ENCODE measurements around the gene CDX4. TPM values are rescaled to one million over a fixed set of nuclear protein-coding genes. Genes with fewer than 3 reads are reported as not detected.

CDX4 gene
- total RNA-seq = not detected in 2 replicates

GRCh38 chrX:73446831-73447230 is at the start of gene CDX4:
Gene CDX4, plus strand, starts transcription at chrX:73447053. Its CDS starts 201 bp downstream, at chrX:73447254.
- Mint-ChIP-seq H3K4me3 (no peak within 1 kb of the TSS), H3K36me3 (ENCODE audit: low read depth) (no peaks in the 10 kb centered on the region)
- intact Hi-C loops (cut with micrococcal nuclease) = no loop called here

GRCh38 chrX:73398185-73398914 is 48.5 kb upstream of the CDX4 start:
- no peak overlapping the region for H3K27ac Mint-ChIP-seq
- no peak for DNase-seq (ENCODE audit: low spot score)
- H3K27me3 Mint-ChIP-seq (ENCODE audit: insufficient read depth) = peaks cover 1% of the 10 kb centered on the region
- H3K4me1 Mint-ChIP-seq (ENCODE audit: low read depth) = no peaks in the 10 kb centered on the region
- no peaks in the 10 kb centered on the region for H3K36me3 Mint-ChIP-seq (ENCODE audit: low read depth)
- intact Hi-C loops (cut with micrococcal nuclease) = no loop called here
- H3K4me3 Mint-ChIP-seq = no peak overlapping the region
- no peaks in the 10 kb centered on the region for H3K9me3 Mint-ChIP-seq

More at GRCh38 chrX:73446831-73447230, at the start of gene CDX4:
- H3K9me3 Mint-ChIP-seq = no peaks in the 10 kb centered on the region
- H3K4me1 Mint-ChIP-seq (ENCODE audit: low read depth) = no peaks in the 10 kb centered on the region
- no peak within 1 kb of the TSS for H3K27ac Mint-ChIP-seq
- peaks cover 4% of the 10 kb centered on the region for H3K27me3 Mint-ChIP-seq (ENCODE audit: insufficient read depth)
- DNase-seq (ENCODE audit: low spot score) = no peak

- H3K27ac Mint-ChIP-seq = no peak overlapping the region
- H3K36me3 Mint-ChIP-seq (ENCODE audit: low read depth) = no peaks in the 10 kb centered on the region
- H3K4me3 Mint-ChIP-seq = no peak overlapping the region
These were observed 46.6 kb upstream of the CDX4 start for GRCh38 chrX:73400136-73400748.

GRCh38 chrX:73401591-73402266 is 45.1 kb upstream of the CDX4 start:
- no peak overlapping the region for H3K4me3 Mint-ChIP-seq
- peaks cover 1% of the 10 kb centered on the region for H3K27me3 Mint-ChIP-seq (ENCODE audit: insufficient read depth)
- intact Hi-C loops (cut with micrococcal nuclease) = no loop called here
- no peaks in the 10 kb centered on the region for H3K4me1 Mint-ChIP-seq (ENCODE audit: low read depth)
- no peaks in the 10 kb centered on the region for H3K9me3 Mint-ChIP-seq
- DNase-seq (ENCODE audit: low spot score) = no peak
- H3K36me3 Mint-ChIP-seq (ENCODE audit: low read depth) = no peaks in the 10 kb centered on the region
- H3K27ac Mint-ChIP-seq = no peak overlapping the region

More at GRCh38 chrX:73400136-73400748, 46.6 kb upstream of the CDX4 start:
- intact Hi-C loops (cut with micrococcal nuclease) = no loop called here
- no peaks in the 10 kb centered on the region for H3K9me3 Mint-ChIP-seq
- H3K27me3 Mint-ChIP-seq (ENCODE audit: insufficient read depth) = peaks cover 1% of the 10 kb centered on the region
- no peak for DNase-seq (ENCODE audit: low spot score)
- H3K4me1 Mint-ChIP-seq (ENCODE audit: low read depth) = no peaks in the 10 kb centered on the region

GRCh38 chrX:73412930-73413329 is 33.9 kb upstream of the CDX4 start:
- intact Hi-C loops (cut with micrococcal nuclease) = no loop called here
- Mint-ChIP-seq H3K4me3 (no peak overlapping the region), H3K4me1 (ENCODE audit: low read depth) (no peaks in the 10 kb centered on the region), H3K9me3 (no peaks in the 10 kb centered on the region), H3K36me3 (ENCODE audit: low read depth) (no peaks in the 10 kb centered on the region), H3K27ac (no peak overlapping the region), H3K27me3 (ENCODE audit: insufficient read depth) (no peaks in the 10 kb centered on the region)
- no peak for DNase-seq (ENCODE audit: low spot score)

GRCh38 chrX:73447311-73447794 is 500 bp downstream of the CDX4 start:
- no peak for DNase-seq (ENCODE audit: low spot score)
- H3K36me3 Mint-ChIP-seq (ENCODE audit: low read depth) = no peaks in the 10 kb centered on the region
- H3K27me3 Mint-ChIP-seq (ENCODE audit: insufficient read depth) = peaks cover 4% of the 10 kb centered on the region
- H3K9me3 Mint-ChIP-seq = no peaks in the 10 kb centered on the region
- H3K27ac Mint-ChIP-seq = no peak overlapping the region
- H3K4me1 Mint-ChIP-seq (ENCODE audit: low read depth) = no peaks in the 10 kb centered on the region
- intact Hi-C loops (cut with micrococcal nuclease) = no loop called here
- H3K4me3 Mint-ChIP-seq = no peak overlapping the region

GRCh38 chrX:73448379-73448778 is 1.5 kb downstream of the CDX4 start:
- no peaks in the 10 kb centered on the region for H3K4me1 Mint-ChIP-seq (ENCODE audit: low read depth)
- peaks cover 4% of the 10 kb centered on the region for H3K27me3 Mint-ChIP-seq (ENCODE audit: insufficient read depth)
- no peak for DNase-seq (ENCODE audit: low spot score)
- no peaks in the 10 kb centered on the region for H3K9me3 Mint-ChIP-seq
- no peak overlapping the region for H3K4me3 Mint-ChIP-seq
- no peak overlapping the region for H3K27ac Mint-ChIP-seq
- no peaks in the 10 kb centered on the region for H3K36me3 Mint-ChIP-seq (ENCODE audit: low read depth)
- intact Hi-C loops (cut with micrococcal nuclease) = no loop called here

- H3K4me1 Mint-ChIP-seq (ENCODE audit: low read depth) = no peaks in the 10 kb centered on the region
- no peaks in the 10 kb centered on the region for H3K27me3 Mint-ChIP-seq (ENCODE audit: insufficient read depth)
- intact Hi-C loops (cut with micrococcal nuclease) = no loop called here
- no peaks in the 10 kb centered on the region for H3K9me3 Mint-ChIP-seq
- no peaks in the 10 kb centered on the region for H3K36me3 Mint-ChIP-seq (ENCODE audit: low read depth)
- DNase-seq (ENCODE audit: low spot score) = no peak
- no peak overlapping the region for H3K4me3 Mint-ChIP-seq
- no peak overlapping the region for H3K27ac Mint-ChIP-seq
These were observed 8.3 kb downstream of the CDX4 start for GRCh38 chrX:73455171-73455570.

GRCh38 chrX:73457306-73457705 is 10.5 kb downstream of the CDX4 start:
- Mint-ChIP-seq H3K27ac (no peak overlapping the region), H3K4me3 (no peak overlapping the region), H3K4me1 (ENCODE audit: low read depth) (no peaks in the 10 kb centered on the region), H3K36me3 (ENCODE audit: low read depth) (no peaks in the 10 kb centered on the region), H3K9me3 (no peaks in the 10 kb centered on the region), H3K27me3 (ENCODE audit: insufficient read depth) (no peaks in the 10 kb centered on the region)
- no peak for DNase-seq (ENCODE audit: low spot score)
- intact Hi-C loops (cut with micrococcal nuclease) = no loop called here

GRCh38 chrX:73468376-73468775 is 21.5 kb downstream of the CDX4 start:
- H3K27ac Mint-ChIP-seq = no peak overlapping the region
- no peaks in the 10 kb centered on the region for H3K27me3 Mint-ChIP-seq (ENCODE audit: insufficient read depth)
- H3K36me3 Mint-ChIP-seq (ENCODE audit: low read depth) = no peaks in the 10 kb centered on the region
- no peak overlapping the region for H3K4me3 Mint-ChIP-seq
- H3K4me1 Mint-ChIP-seq (ENCODE audit: low read depth) = no peaks in the 10 kb centered on the region
- H3K9me3 Mint-ChIP-seq = no peaks in the 10 kb centered on the region
- intact Hi-C loops (cut with micrococcal nuclease) = no loop called here
- no peak for DNase-seq (ENCODE audit: low spot score)

- DNase-seq (ENCODE audit: low spot score) = no peak
- Mint-ChIP-seq H3K27me3 (ENCODE audit: insufficient read depth) (no peaks in the 10 kb centered on the region), H3K27ac (no peak overlapping the region), H3K4me1 (ENCODE audit: low read depth) (no peaks in the 10 kb centered on the region), H3K4me3 (no peak overlapping the region), H3K9me3 (no peaks in the 10 kb centered on the region), H3K36me3 (ENCODE audit: low read depth) (no peaks in the 10 kb centered on the region)
- intact Hi-C loops (cut with micrococcal nuclease) = no loop called here
These were observed 32.1 kb downstream of the CDX4 start for GRCh38 chrX:73478961-73479360.

- intact Hi-C loops (cut with micrococcal nuclease) = no loop called here
- Mint-ChIP-seq H3K27me3 (ENCODE audit: insufficient read depth) (peaks cover 5% of the 10 kb centered on the region), H3K4me3 (no peak overlapping the region), H3K27ac (no peak overlapping the region), H3K4me1 (ENCODE audit: low read depth) (no peaks in the 10 kb centered on the region), H3K36me3 (ENCODE audit: low read depth) (no peaks in the 10 kb centered on the region), H3K9me3 (no peaks in the 10 kb centered on the region)
- no peak for DNase-seq (ENCODE audit: low spot score)
These were observed 34.7 kb downstream of the CDX4 start for GRCh38 chrX:73481521-73481920.

- Mint-ChIP-seq H3K36me3 (ENCODE audit: low read depth) (no peaks in the 10 kb centered on the region), H3K4me1 (ENCODE audit: low read depth) (no peaks in the 10 kb centered on the region), H3K4me3 (no peak overlapping the region), H3K9me3 (peaks cover 3% of the 10 kb centered on the region), H3K27me3 (ENCODE audit: insufficient read depth) (peaks cover 5% of the 10 kb centered on the region), H3K27ac (no peak overlapping the region)
- intact Hi-C loops (cut with micrococcal nuclease) = no loop called here
- no peak for DNase-seq (ENCODE audit: low spot score)
These were observed 43.8 kb downstream of the CDX4 start for GRCh38 chrX:73490661-73491060.
